Osteoblast (primary cell): ENCODE data around the gene MID1IP1. TPM values are rescaled to one million over a fixed set of nuclear protein-coding genes. Genes with fewer than 3 reads are reported as not detected.

Experiments used
- DNase-seq: peaks from one replicate; pipeline ENCODE4 v3.0.0; 2011; ENCODE audit warnings: low spot score, mixed read lengths; ENCODE audit not compliant: insufficient read length; ENCODE audit errors: missing footprints
- H2AFZ ChIP-seq: 2 replicates; pipeline ENCODE4 v1.6.0; 2011; ENCODE audit warnings: mild to moderate bottlenecking, low read length
- H3K27ac ChIP-seq: 2 replicates; pipeline ENCODE4 v1.5.1; 2011; ENCODE audit warnings: mild to moderate bottlenecking, low read depth, low read length, moderate library complexity
- H3K27me3 ChIP-seq: 2 replicates; pipeline ENCODE4 v1.6.0; 2012; ENCODE audit warnings: mild to moderate bottlenecking, control low read depth, inconsistent platforms, low read length, moderate library complexity; ENCODE audit not compliant: insufficient read depth
- H3K36me3 ChIP-seq: 2 replicates; pipeline ENCODE4 v1.5.1; 2011; ENCODE audit warnings: mild to moderate bottlenecking, low read length, control low read depth, moderate library complexity; ENCODE audit not compliant: insufficient read depth
- H3K4me1 ChIP-seq: 2 replicates; pipeline ENCODE4 v1.5.1; 2011; ENCODE audit warnings: mild to moderate bottlenecking, low read length, control low read depth, moderate library complexity; ENCODE audit not compliant: insufficient read depth
- H3K4me2 ChIP-seq: 2 replicates; pipeline ENCODE4 v1.6.0; 2011; ENCODE audit warnings: mild to moderate bottlenecking, low read length; ENCODE audit not compliant: insufficient read depth
- H3K4me3 ChIP-seq: fragments of 200-600 bp; sonication (generic); 3 replicates; pipeline ENCODE4 v1.5.1; 2012; ENCODE audit warnings: mild to moderate bottlenecking, low read length, inconsistent platforms; ENCODE audit not compliant: insufficient read depth
- H3K79me2 ChIP-seq: 2 replicates; pipeline ENCODE4 v1.6.0; 2012; ENCODE audit warnings: mild to moderate bottlenecking, low read length, control low read depth, inconsistent platforms; ENCODE audit not compliant: insufficient read depth
- H3K9me3 ChIP-seq: 2 replicates; pipeline ENCODE4 v1.5.1; 2011; ENCODE audit warnings: low read depth, low read length, control low read depth
- H4K20me1 ChIP-seq: 2 replicates; pipeline ENCODE4 v1.6.0; 2012; ENCODE audit warnings: mild to moderate bottlenecking, low read length, control low read depth; ENCODE audit not compliant: insufficient read depth
- CTCF ChIP-seq: IDR thresholded peaks from 2 replicates; pipeline ENCODE4 v1.5.1; 2011; ENCODE audit warnings: mild to moderate bottlenecking, low read depth, low read length, moderate library complexity; ENCODE audit errors: extremely low read depth
- total RNA-seq: library from RNA; depleted of rRNA; stranded (reverse); fragments of >200 nt; gene quantifications from 2 replicates; pipeline ENCODE4 v1.2.3, GENCODE V29; 2012

MID1IP1 gene
- total RNA-seq, 1 donor = 127 TPM

- TF ChIP-seq CTCF = no peak
- no peak overlapping the region for H3K27ac ChIP-seq
- peaks cover 4% of the 10 kb centered on the region for H3K27me3 ChIP-seq
- H2AFZ ChIP-seq = no peak overlapping the region
- H3K4me2 ChIP-seq = no peak overlapping the region
- DNase-seq = no peak
- H3K9me3 ChIP-seq = no peaks in the 10 kb centered on the region
- H3K4me1 ChIP-seq = no peaks in the 10 kb centered on the region
- H3K4me3 ChIP-seq = no peak overlapping the region
- H3K79me2 ChIP-seq = no peaks in the 10 kb centered on the region
- H3K36me3 ChIP-seq = no peaks in the 10 kb centered on the region
- H4K20me1 ChIP-seq = no peaks in the 10 kb centered on the region
These were observed 36.1 kb downstream of the MID1IP1 start for GRCh38 chrX:38837389-38837788.

- no peak overlapping the region for H3K4me2 ChIP-seq
- H3K27ac ChIP-seq = no peak overlapping the region
- no peak for TF ChIP-seq CTCF
- no peaks in the 10 kb centered on the region for H4K20me1 ChIP-seq
- no peaks in the 10 kb centered on the region for H3K4me1 ChIP-seq
- peaks cover 13% of the 10 kb centered on the region for H3K27me3 ChIP-seq
- no peak overlapping the region for H2AFZ ChIP-seq
- H3K79me2 ChIP-seq = no peaks in the 10 kb centered on the region
- DNase-seq = no peak
- no peaks in the 10 kb centered on the region for H3K36me3 ChIP-seq
- H3K4me3 ChIP-seq = no peak overlapping the region
- H3K9me3 ChIP-seq = no peaks in the 10 kb centered on the region
These were observed 38.0 kb downstream of the MID1IP1 start for GRCh38 chrX:38839277-38839676.

DNA sequence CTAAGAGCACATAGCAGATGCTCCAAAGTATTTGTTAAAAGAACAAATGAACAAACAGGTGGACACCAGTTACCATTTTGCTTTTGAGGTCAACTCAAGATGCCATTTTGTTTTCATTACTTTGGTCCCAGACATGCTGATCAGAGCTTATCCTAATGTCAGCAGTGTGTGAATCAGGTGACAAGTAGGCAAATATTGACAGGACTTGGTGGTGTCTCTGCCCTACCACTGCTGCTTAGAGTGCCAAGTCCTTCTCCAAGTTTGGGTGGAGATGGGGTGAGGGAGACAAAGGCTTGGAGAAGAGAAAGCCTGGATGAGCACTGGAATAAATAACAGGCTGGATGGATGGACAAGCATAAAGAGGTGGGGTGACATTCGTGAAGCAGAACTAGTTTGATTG is 38.7 kb downstream of the MID1IP1 start:
- no peaks in the 10 kb centered on the region for H3K36me3 ChIP-seq
- no peak overlapping the region for H3K4me2 ChIP-seq
- H2AFZ ChIP-seq = no peak overlapping the region
- DNase-seq = no peak
- no peak overlapping the region for H3K4me3 ChIP-seq
- H3K27me3 ChIP-seq = peaks cover 13% of the 10 kb centered on the region
- no peak overlapping the region for H3K27ac ChIP-seq
- no peaks in the 10 kb centered on the region for H3K79me2 ChIP-seq
- TF ChIP-seq CTCF = no peak
- H3K4me1 ChIP-seq = no peaks in the 10 kb centered on the region
- H3K9me3 ChIP-seq = no peaks in the 10 kb centered on the region
- H4K20me1 ChIP-seq = no peaks in the 10 kb centered on the region

GRCh38 chrX:38841750-38842149 is 40.5 kb downstream of the MID1IP1 start:
- Histone ChIP-seq H3K27me3 (peaks cover 13% of the 10 kb centered on the region), H3K36me3 (no peaks in the 10 kb centered on the region), H3K4me1 (no peaks in the 10 kb centered on the region), H3K9me3 (no peaks in the 10 kb centered on the region), H3K4me3 (no peak overlapping the region), H3K4me2 (no peak overlapping the region), H3K79me2 (no peaks in the 10 kb centered on the region), H4K20me1 (no peaks in the 10 kb centered on the region), H3K27ac (no peak overlapping the region), H2AFZ (no peak overlapping the region)
- DNase-seq = no peak
- no peak for TF ChIP-seq CTCF
